ENCODE measurements around the gene ADH7. TPM values are rescaled to one million over a fixed set of nuclear protein-coding genes. Genes with fewer than 3 reads are reported as not detected.

ADH7 gene
- polyA plus RNA-seq, 2 of the 4 experiments (the other 2 are of a cell fraction): not detected

DNA sequence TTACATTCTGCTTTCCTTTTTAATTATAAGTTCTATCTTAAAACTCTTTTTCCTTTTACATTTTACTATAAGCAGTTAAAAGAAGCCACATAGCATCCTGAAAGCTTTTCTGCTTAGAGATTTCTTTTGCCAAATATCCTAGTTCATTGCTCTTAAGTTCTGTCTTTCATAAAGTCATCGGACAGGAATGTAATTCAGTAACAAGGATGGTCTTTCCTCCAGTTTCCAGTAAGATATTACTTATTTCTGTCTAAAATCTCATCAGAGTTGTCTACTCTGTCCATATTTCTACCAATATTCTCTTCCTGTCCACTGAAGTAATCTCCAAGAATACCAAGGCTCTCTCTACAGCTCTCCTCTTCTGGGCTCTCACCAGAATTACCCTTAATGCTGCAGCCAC is 45.1 kb downstream of the ADH7 start:
- H3K4me1 ChIP-seq: no peaks in the 10 kb centered on the region
- DNase-seq (ENCODE audit: low read depth in 1 of 2, low spot score in 1 of 2): no peak
- TF ChIP-seq FOSB (CRISPR knock-in tag; IDR thresholded peaks at IDR 0.05): no peak
- ChIA-PET POLR2A (no interaction called here), CTCF (no interaction called here)
- H3K4me3 ChIP-seq: no peak overlapping the region
- H3K9me3 ChIP-seq: peaks cover 5% of the 10 kb centered on the region; the same call in 1 of the 3 replicates
- ATAC-seq: no peak
- H3K27ac ChIP-seq: no peak overlapping the region
- no peak for FAIRE-seq
- 69% methylated on average over 1 of the region's 1 CpG for WGBS (ENCODE audit: missing lambda C conversion rate)
- H3K4me2 ChIP-seq: no peak overlapping the region

- no peak for FAIRE-seq
- H3K4me3 ChIP-seq: no peak overlapping the region
- TF ChIP-seq TP53 (CRISPR knock-in tag; IDR thresholded peaks at IDR 0.05): no peak
- TF ChIP-seq CHD2 (IDR thresholded peaks at IDR 0.05; ENCODE audit: low read length, partially characterized antibody): no peak
- TF ChIP-seq, protein P1, sequence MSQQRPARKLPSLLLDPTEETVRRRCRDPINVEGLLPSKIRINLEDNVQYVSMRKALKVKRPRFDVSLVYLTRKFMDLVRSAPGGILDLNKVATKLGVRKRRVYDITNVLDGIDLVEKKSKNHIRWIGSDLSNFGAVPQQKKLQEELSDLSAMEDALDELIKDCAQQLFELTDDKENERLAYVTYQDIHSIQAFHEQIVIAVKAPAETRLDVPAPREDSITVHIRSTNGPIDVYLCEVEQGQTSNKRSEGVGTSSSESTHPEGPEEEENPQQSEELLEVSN (IDR thresholded peaks at IDR 0.05; ENCODE audit: borderline replicate concordance, low read depth): no peak
- no peak for TF ChIP-seq EHMT2 (IDR thresholded peaks at IDR 0.05; ENCODE audit: low read depth)
- TF ChIP-seq HOXB13 (CRISPR knock-in tag; IDR thresholded peaks at IDR 0.05; ENCODE audit: low read depth): no peak
- TF ChIP-seq RARB (CRISPR knock-in tag; IDR thresholded peaks at IDR 0.05): no peak
- no peak for TF ChIP-seq JUN (IDR thresholded peaks at IDR 0.05)
- TF ChIP-seq FOXS1 (CRISPR knock-in tag; IDR thresholded peaks at IDR 0.05): no peak
- no peak for TF ChIP-seq NFE2L2 (conservative IDR thresholded peaks at IDR 0.05; ENCODE audit: low read length)
- TF ChIP-seq KDM1A (IDR thresholded peaks at IDR 0.05; ENCODE audit: low read depth): no peak
- TF ChIP-seq CTCF (IDR thresholded peaks at IDR 0.05): no peak
- no peak for TF ChIP-seq EP300 (IDR thresholded peaks at IDR 0.05)
- TF ChIP-seq SMC3 (IDR thresholded peaks at IDR 0.05): no peak
- POLR2A ChIA-PET: no interaction called here
- no peak for DNase-seq (ENCODE audit: low read depth in 1 of 2, low spot score in 1 of 2)
- no peaks in the 10 kb centered on the region for H3K4me1 ChIP-seq
- no peak for ATAC-seq
- peaks cover 5% of the 10 kb centered on the region; the same call in 1 of the 3 replicates for H3K9me3 ChIP-seq
- H3K4me2 ChIP-seq: no peak overlapping the region
- H3K27ac ChIP-seq: no peak overlapping the region
- CTCF ChIA-PET: no interaction called here
These were observed 45.5 kb downstream of the ADH7 start for GRCh38 chr4:99389606-99390005.

GRCh38 chr4:99383833-99384392 is 51.2 kb downstream of the ADH7 start:
- H3K4me3 ChIP-seq: no peak overlapping the region
- H3K27ac ChIP-seq: no peak overlapping the region
- no peak overlapping the region for H3K4me2 ChIP-seq
- no peak for FAIRE-seq
- no peaks in the 10 kb centered on the region for H3K9me3 ChIP-seq
- no peak for TF ChIP-seq HMGXB4 (CRISPR knock-in tag; IDR thresholded peaks at IDR 0.05; ENCODE audit: borderline replicate concordance)
- no peak for TF ChIP-seq CHD4 (IDR thresholded peaks at IDR 0.05; ENCODE audit: borderline replicate concordance)
- TF ChIP-seq TFCP2L1 (CRISPR knock-in tag; IDR thresholded peaks at IDR 0.05): no peak
- TF ChIP-seq HES2 (IDR thresholded peaks at IDR 0.05): no peak
- TF ChIP-seq EHMT2 (IDR thresholded peaks at IDR 0.05; ENCODE audit: low read depth): no peak
- DNase-seq (ENCODE audit: low read depth in 1 of 2, low spot score in 1 of 2): no peak
- no peaks in the 10 kb centered on the region for H3K4me1 ChIP-seq
- ChIA-PET POLR2A (no interaction called here), CTCF (interaction anchor here (1.1 kb wide), 1 partner anchor 389 kb away, joined by 3 read pairs; the partner anchor contains the start of gene METAP1)
- 39% methylated on average over 5 of the region's 5 CpGs for WGBS (ENCODE audit: missing lambda C conversion rate)
- no peak for ATAC-seq

All from A549 (cell line).